ENCODE measurements around the gene RNF208. TPM values are rescaled to one million over a fixed set of nuclear protein-coding genes. Genes with fewer than 3 reads are reported as not detected.

RNF208 gene
- total RNA-seq, 1 donor from 2014 or later, result not detected

- DNase-seq (ENCODE audit: low read depth) (no peak), FAIRE-seq (no peak)
- Histone ChIP-seq H3K36me3 (ENCODE audit: control insufficient read depth, insufficient read depth, low read length) (peaks cover 42% of the 10 kb centered on the region), H3K4me3 (ENCODE audit: low read depth, low read length) (no peak overlapping the region), H3K27me3 (ENCODE audit: control insufficient read depth, insufficient read depth, low read length) (no peaks in the 10 kb centered on the region)
- TF ChIP-seq, protein P1, sequence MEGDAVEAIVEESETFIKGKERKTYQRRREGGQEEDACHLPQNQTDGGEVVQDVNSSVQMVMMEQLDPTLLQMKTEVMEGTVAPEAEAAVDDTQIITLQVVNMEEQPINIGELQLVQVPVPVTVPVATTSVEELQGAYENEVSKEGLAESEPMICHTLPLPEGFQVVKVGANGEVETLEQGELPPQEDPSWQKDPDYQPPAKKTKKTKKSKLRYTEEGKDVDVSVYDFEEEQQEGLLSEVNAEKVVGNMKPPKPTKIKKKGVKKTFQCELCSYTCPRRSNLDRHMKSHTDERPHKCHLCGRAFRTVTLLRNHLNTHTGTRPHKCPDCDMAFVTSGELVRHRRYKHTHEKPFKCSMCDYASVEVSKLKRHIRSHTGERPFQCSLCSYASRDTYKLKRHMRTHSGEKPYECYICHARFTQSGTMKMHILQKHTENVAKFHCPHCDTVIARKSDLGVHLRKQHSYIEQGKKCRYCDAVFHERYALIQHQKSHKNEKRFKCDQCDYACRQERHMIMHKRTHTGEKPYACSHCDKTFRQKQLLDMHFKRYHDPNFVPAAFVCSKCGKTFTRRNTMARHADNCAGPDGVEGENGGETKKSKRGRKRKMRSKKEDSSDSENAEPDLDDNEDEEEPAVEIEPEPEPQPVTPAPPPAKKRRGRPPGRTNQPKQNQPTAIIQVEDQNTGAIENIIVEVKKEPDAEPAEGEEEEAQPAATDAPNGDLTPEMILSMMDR (IDR thresholded peaks at IDR 0.05; ENCODE audit: insufficient read depth, low read length, severe bottlenecking), result no peak
Measured at GRCh38 chr9:137185921-137186320, 36.1 kb downstream of the RNF208 start.

- TF ChIP-seq, protein P1 (IDR thresholded peaks at IDR 0.05; ENCODE audit: insufficient read depth, low read length, severe bottlenecking), result no peak
- DNase-seq (ENCODE audit: low read depth) (no peak), FAIRE-seq (no peak)
- Histone ChIP-seq H3K36me3 (ENCODE audit: control insufficient read depth, insufficient read depth, low read length) (peaks cover 40% of the 10 kb centered on the region), H3K27me3 (ENCODE audit: control insufficient read depth, insufficient read depth, low read length) (no peaks in the 10 kb centered on the region), H3K4me3 (ENCODE audit: low read depth, low read length) (no peak overlapping the region)
Measured at GRCh38 chr9:137184881-137185660, 37.0 kb downstream of the RNF208 start.

DNA sequence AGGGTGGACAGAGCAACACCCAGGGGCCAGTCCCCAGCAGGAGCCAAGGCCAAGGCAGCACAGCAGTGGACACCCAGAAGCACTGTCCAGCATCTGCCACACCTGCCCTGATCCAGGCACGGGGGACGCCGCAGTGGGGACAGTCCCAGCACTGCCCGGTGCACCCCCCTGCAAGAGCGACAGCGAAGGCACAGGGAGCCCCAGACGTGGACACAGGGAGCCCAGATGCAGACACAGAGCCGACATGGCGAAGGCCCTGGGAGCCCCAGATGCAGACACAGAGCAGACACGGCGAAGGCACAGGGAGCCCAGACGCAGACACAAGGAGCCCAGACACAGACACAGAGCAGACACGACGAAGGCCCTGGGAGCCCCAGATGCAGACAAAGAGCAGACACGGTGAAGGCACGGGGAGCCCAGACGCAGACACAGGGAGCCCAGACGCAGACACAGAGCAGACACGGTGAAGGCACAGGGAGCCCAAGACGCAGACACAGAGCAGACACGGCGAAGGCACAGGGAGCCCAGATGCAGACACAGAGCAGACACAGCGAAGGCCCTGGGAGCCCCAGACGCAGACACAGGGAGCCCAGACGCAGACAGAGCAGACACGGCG is 38.0 kb downstream of the RNF208 start:
- FAIRE-seq (no peak), DNase-seq (ENCODE audit: low read depth) (no peak)
- Histone ChIP-seq H3K4me3 (ENCODE audit: low read depth, low read length) (no peak overlapping the region), H3K36me3 (ENCODE audit: control insufficient read depth, insufficient read depth, low read length) (peaks cover 38% of the 10 kb centered on the region), H3K27me3 (ENCODE audit: control insufficient read depth, insufficient read depth, low read length) (no peaks in the 10 kb centered on the region)
- TF ChIP-seq, protein P1 (IDR thresholded peaks at IDR 0.05; ENCODE audit: insufficient read depth, low read length, severe bottlenecking), result no peak

GRCh38 chr9:137182836-137183235 is 39.2 kb downstream of the RNF208 start:
- DNase-seq (ENCODE audit: low read depth) (no peak), FAIRE-seq (no peak)
- H3K27me3 ChIP-seq (ENCODE audit: control insufficient read depth, insufficient read depth, low read length), result no peaks in the 10 kb centered on the region
- TF ChIP-seq, protein P1 (IDR thresholded peaks at IDR 0.05; ENCODE audit: insufficient read depth, low read length, severe bottlenecking), result no peak
- H3K36me3 ChIP-seq (ENCODE audit: control insufficient read depth, insufficient read depth, low read length), result peaks cover 38% of the 10 kb centered on the region
- H3K4me3 ChIP-seq (ENCODE audit: low read depth, low read length), result no peak overlapping the region

- Histone ChIP-seq H3K27me3 (ENCODE audit: control insufficient read depth, insufficient read depth, low read length) (no peaks in the 10 kb centered on the region), H3K4me3 (ENCODE audit: low read depth, low read length) (no peak overlapping the region), H3K36me3 (ENCODE audit: control insufficient read depth, insufficient read depth, low read length) (peaks cover 34% of the 10 kb centered on the region)
- TF ChIP-seq, protein P1 (IDR thresholded peaks at IDR 0.05; ENCODE audit: insufficient read depth, low read length, severe bottlenecking), result no peak
- FAIRE-seq (no peak), DNase-seq (ENCODE audit: low read depth) (no peak)
Measured at GRCh38 chr9:137181680-137182079, 40.4 kb downstream of the RNF208 start.
